Heart right ventricle (tissue), 16 donors: ENCODE results near the gene PARN. TPM values are rescaled to one million over a fixed set of nuclear protein-coding genes. Genes with fewer than 3 reads are reported as not detected.
A peak's percentile ranks its signal among the peaks of the same experiment; 100 is the strongest.

Experiments used
- ATAC-seq, 8 donors: fragments of 200-7000 bp; cut with Tn5 transposase; one replicate each; pipeline ENCODE4 v1.9.1; 2020; ENCODE audit warnings: mild to moderate bottlenecking in 8 of 8, moderate library complexity in 8 of 8, moderate number of reproducible peaks in 1 of 8
- DNase-seq, 2 donors: peaks; one replicate each; pipeline ENCODE4 v3.0.0-alpha.2; 2020
- H3K27ac ChIP-seq, 10 donors: fragments of 200-600 bp; sonication (generic) in 2 of 10; one replicate each; pipeline versions ENCODE4 v1.5.0 to v1.8.0; 2020 to 2022; ENCODE audit warnings: mild to moderate bottlenecking in 3 of 10
- H3K27me3 ChIP-seq, 7 donors: fragments of 200-600 bp; one replicate each; pipeline ENCODE4 v1.8.0; 2021 to 2022; ENCODE audit warnings: mild to moderate bottlenecking in 2 of 7
- H3K36me3 ChIP-seq, 9 donors: fragments of 200-600 bp; sonication (generic) in 1 of 9; one replicate each; pipeline versions ENCODE4 v1.5.0 to v1.8.0; 2020 to 2022; ENCODE audit warnings: mild to moderate bottlenecking in 2 of 9
- H3K4me1 ChIP-seq, 9 donors: fragments of 200-600 bp; sonication (generic) in 1 of 9; one replicate each; pipeline versions ENCODE4 v1.5.0 to v1.8.0; 2020 to 2022; ENCODE audit warnings: mild to moderate bottlenecking in 4 of 9
- H3K4me3 ChIP-seq, 10 donors: fragments of 200-600 bp; sonication (generic) in 2 of 10; one replicate each; pipeline versions ENCODE4 v1.5.0 to v1.8.0; 2020 to 2022; ENCODE audit warnings: mild to moderate bottlenecking in 7 of 10, moderate library complexity in 2 of 10
- H3K9me3 ChIP-seq, 11 donors: fragments of 200-600 bp in 10 of 11; sonication (generic) in 2 of 11; one replicate each; pipeline versions ENCODE4 v1.5.0 to v1.8.0; 2013 to 2022; ENCODE audit warnings: mild to moderate bottlenecking in 2 of 11, control low read depth in 1 of 11, moderate library complexity in 1 of 11
- CTCF ChIP-seq, 9 donors: fragments of 200-600 bp; sonication (generic) in 2 of 9; IDR thresholded peaks; one replicate each; pipeline versions ENCODE4 v1.5.0 to v1.8.0; 2021 to 2022; ENCODE audit warnings: antibody characterized with exemption in 9 of 9, mild to moderate bottlenecking in 5 of 9, moderate library complexity in 1 of 9
- WGBS, 2 donors: extraction: QIAGEN DNeasy Blood & Tissue Kit; methylation state at CpG; one replicate each; pipeline ENCODE4 v1.1.7; 2013; ENCODE audit warnings: inconsistent platforms in 1 of 2; 5-methylcytosine and 5-hydroxymethylcytosine counted together
- intact Hi-C, 10 donors: fragments of 100-400 bp; cut with DNase I; formaldehyde crosslinking; loops; one replicate each; pipeline versions ENCODE4 v1.11.1 to v1.14.2; 2022
- polyA plus RNA-seq, 2 donors: library from polyadenylated mRNA; stranded (reverse); fragments of 200-250 nt; gene quantifications; one replicate each; pipeline ENCODE4 v1.2.3, GENCODE V29; 2013
- total RNA-seq, 10 donors: library from RNA; stranded (reverse); fragmentation: NEBNext Ultra II Directional in 3 of 10; extraction: Animal tissue kit (Norgen Biotek cat#: 25700) in 3 of 10; gene quantifications; one replicate each; pipeline versions ENCODE4 v1.2.1 to v1.2.4, GENCODE V29; 2021 to 2023
- donor health status: Arrhythmogenic right ventricular cardiomyopathy.
- donor health status: ischemic (EF 13 %, LVEDD 7.1; RV severe dilation, severe dysfunction).
- donor health status: healthy with polysubstance abuse.
- donor health status: DM: no; HTN: yes; CAD: no.
- donor health status: DM: no; HTN: no; CAD: no.
- donor health status: ischemic (EF 25% LVEDD 6.9; RV normal size, moderate dysfunction).
- donor health status: ischemic (EF 25% LVEDD 5.7; RV mildly dilated, moderate dysfunction).
- donor health status: healthy.
- donor health status: DM: yes; HTN: yes; CAD: no.
- donor health status: Ischemic cardiomyopathy.
- donor health status: ischemic (EF 35%, LVEDD 5.7; RV mildly dilated, moderate dysfunction).
- donor health status: nonischemic (EF 11% LVEDD 7.7; RV severe dilation, severe dysfunction).
- donor health status: DM: yes; HTN: yes; CAD: no.
- donor health status: PGD.
- donor health status: ischemic (EF 29% LVEDD 5.4; RV normal size, mild dysfunction).
- donor health status: nonischemic (EF 23%, LVEDD 6.1; RV moderate dilation, normal function).

The PARN gene
- total and polyA plus RNA-seq, 12 donors: 7.0 to 25.3 (median 22.8) TPM

GRCh38 chr16:14676633-14677032 lies 46.6 kb upstream of the PARN start:
- Histone ChIP-seq H3K4me3 (no peak overlapping the region), H3K27ac (no peak overlapping the region), H3K27me3 (peaks cover 0 to 18% (median 0%) of the 10 kb centered on the region in 7 donors), H3K4me1 (no peaks in the 10 kb centered on the region), H3K9me3 (no peaks in the 10 kb centered on the region), H3K36me3 (no peaks in the 10 kb centered on the region)
- DNase-seq (no peak), ATAC-seq (no peak)
- intact Hi-C loops: no loop called here
- WGBS, 2 donors: 90 to 91% methylated on average over 3 of the region's 3 CpGs
- TF ChIP-seq CTCF (IDR thresholded peaks at IDR 0.05): no peak

GRCh38 chr16:14672403-14672971 lies 42.4 kb upstream of the PARN start:
- intact Hi-C loops: no loop called here
- Histone ChIP-seq H3K36me3 (peaks cover 0 to 25% (median 9%) of the 10 kb centered on the region in 9 donors), H3K27ac (no peak overlapping the region), H3K27me3 (peaks cover 0 to 12% (median 0%) of the 10 kb centered on the region in 7 donors), H3K4me1 (no peaks in the 10 kb centered on the region), H3K4me3 (no peak overlapping the region), H3K9me3 (no peaks in the 10 kb centered on the region)
- no peak for TF ChIP-seq CTCF (IDR thresholded peaks at IDR 0.05)
- DNase-seq (no peak), ATAC-seq (no peak)
- WGBS, 2 donors: 58 to 59% methylated on average over 7 of the region's 7 CpGs

DNA sequence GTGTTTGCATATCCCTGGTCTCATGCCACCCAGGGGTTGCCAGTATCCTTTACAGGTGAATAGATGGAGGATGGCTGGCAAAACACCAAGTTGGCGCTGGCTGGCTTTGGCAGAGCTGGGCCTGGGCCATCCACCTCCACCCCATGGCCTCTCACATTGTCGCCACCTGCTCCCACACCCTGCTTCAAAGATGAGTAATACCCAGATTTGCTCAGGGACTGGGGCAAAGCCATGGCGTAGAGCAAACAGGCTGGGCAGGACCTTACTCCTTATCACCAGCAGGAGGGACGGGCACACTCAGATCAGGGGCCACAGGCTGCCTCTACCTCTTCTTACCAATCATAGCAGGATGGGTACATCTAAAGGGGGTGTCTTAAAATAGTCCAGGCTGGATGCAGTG lies 39.7 kb upstream of the PARN start:
- intact Hi-C loops: no loop called here
- ATAC-seq: peak in 3 of 8 donors; percentile 29 to 49 (median 31)
- peaks cover 0 to 5% (median 0%) of the 10 kb centered on the region in 7 donors for H3K27me3 ChIP-seq
- H3K27ac ChIP-seq: no peak overlapping the region
- DNase-seq: no peak
- WGBS, 2 donors: 91 to 99% methylated on average over 4 of the region's 4 CpGs
- no peak for TF ChIP-seq CTCF (IDR thresholded peaks at IDR 0.05)
- no peaks in the 10 kb centered on the region for H3K9me3 ChIP-seq
- peaks cover 0 to 52% (median 35%) of the 10 kb centered on the region in 9 donors for H3K36me3 ChIP-seq
- H3K4me3 ChIP-seq: no peak overlapping the region
- H3K4me1 ChIP-seq: no peaks in the 10 kb centered on the region

DNA sequence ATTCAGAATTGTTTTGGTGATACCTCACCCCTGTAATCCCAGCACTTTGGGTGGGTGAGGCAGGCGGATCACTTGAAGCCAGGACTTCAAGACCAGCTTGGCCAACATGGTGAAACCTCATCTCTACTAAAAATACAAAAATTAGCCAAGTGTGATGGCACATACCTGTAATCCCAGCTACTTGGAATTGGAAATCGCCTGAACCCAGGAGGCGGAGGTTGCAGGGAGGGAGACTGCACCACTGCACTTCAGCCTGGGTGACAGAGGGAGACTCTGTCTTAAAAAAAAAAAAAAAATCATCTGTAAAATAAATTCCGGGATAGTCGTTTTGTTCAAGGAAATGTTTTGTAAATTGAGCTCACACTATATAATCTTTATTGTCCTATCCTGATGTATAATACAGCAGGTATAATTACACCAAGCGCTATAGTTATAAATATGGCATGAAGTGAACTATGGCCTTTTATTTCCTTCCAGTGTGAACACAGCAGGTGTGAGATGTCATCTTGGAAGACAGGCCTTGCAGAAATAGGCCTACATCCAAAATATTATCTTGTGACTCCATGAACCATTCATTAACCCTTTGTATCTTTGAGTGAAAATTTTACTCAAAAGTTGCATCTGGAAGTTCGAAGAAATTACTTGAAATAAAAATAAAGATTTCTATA lies 38.6 kb upstream of the PARN start:
- Histone ChIP-seq H3K27ac (no peak overlapping the region), H3K36me3 (peaks cover 0 to 63% (median 45%) of the 10 kb centered on the region in 9 donors), H3K9me3 (no peaks in the 10 kb centered on the region), H3K4me1 (no peaks in the 10 kb centered on the region), H3K27me3 (no peaks in the 10 kb centered on the region), H3K4me3 (no peak overlapping the region)
- no peak for TF ChIP-seq CTCF (IDR thresholded peaks at IDR 0.05)
- intact Hi-C loops: no loop called here
- no peak for ATAC-seq
- WGBS, 2 donors: 77 to 80% methylated on average over 7 of the region's 7 CpGs
- DNase-seq: no peak
